Activated CD4-positive, alpha-beta T cell treated with anti-CD3 and anti-CD28 coated beads, Interleukin-2, amount 10 ng/mL, durations not matched to agents 24 days and 14 days (primary cell): ENCODE data around the gene NME7. TPM values are rescaled to one million over a fixed set of nuclear protein-coding genes. Genes with fewer than 3 reads are reported as not detected.

Source experiments
- DNase-seq: peaks from one replicate; pipeline ENCODE4 v3.0.0; 2022
- H3K27ac Mint-ChIP-seq: one replicate; pipeline ENCODE4 v1.8.0; 2022; ENCODE audit warnings: mild to moderate bottlenecking, mixed read lengths
- H3K27me3 Mint-ChIP-seq: one replicate; pipeline ENCODE4 v1.8.0; 2022; ENCODE audit warnings: mixed read lengths
- H3K36me3 Mint-ChIP-seq: one replicate; pipeline ENCODE4 v1.8.0; 2022; ENCODE audit warnings: low read depth, mild to moderate bottlenecking, mixed read lengths
- H3K4me1 Mint-ChIP-seq: one replicate; pipeline ENCODE4 v1.8.0; 2021; ENCODE audit warnings: mixed read lengths
- H3K4me3 Mint-ChIP-seq: one replicate; pipeline ENCODE4 v1.8.0; 2022; ENCODE audit warnings: mild to moderate bottlenecking, moderate library complexity, mixed read lengths
- H3K9me3 Mint-ChIP-seq: one replicate; pipeline ENCODE4 v1.8.0; 2021; ENCODE audit warnings: mixed read lengths
- intact Hi-C: fragments of 100-400 bp; cut with micrococcal nuclease; formaldehyde crosslinking; loops from one replicate; pipeline ENCODE4 v1.15.1; 2023
- total RNA-seq: library from RNA; stranded (reverse); gene quantifications from 2 replicates; pipeline ENCODE4 v1.2.3, GENCODE V29; 2022

The NME7 gene
- total RNA-seq, 1 donor from 2014 or later: 10.6 TPM

DNA sequence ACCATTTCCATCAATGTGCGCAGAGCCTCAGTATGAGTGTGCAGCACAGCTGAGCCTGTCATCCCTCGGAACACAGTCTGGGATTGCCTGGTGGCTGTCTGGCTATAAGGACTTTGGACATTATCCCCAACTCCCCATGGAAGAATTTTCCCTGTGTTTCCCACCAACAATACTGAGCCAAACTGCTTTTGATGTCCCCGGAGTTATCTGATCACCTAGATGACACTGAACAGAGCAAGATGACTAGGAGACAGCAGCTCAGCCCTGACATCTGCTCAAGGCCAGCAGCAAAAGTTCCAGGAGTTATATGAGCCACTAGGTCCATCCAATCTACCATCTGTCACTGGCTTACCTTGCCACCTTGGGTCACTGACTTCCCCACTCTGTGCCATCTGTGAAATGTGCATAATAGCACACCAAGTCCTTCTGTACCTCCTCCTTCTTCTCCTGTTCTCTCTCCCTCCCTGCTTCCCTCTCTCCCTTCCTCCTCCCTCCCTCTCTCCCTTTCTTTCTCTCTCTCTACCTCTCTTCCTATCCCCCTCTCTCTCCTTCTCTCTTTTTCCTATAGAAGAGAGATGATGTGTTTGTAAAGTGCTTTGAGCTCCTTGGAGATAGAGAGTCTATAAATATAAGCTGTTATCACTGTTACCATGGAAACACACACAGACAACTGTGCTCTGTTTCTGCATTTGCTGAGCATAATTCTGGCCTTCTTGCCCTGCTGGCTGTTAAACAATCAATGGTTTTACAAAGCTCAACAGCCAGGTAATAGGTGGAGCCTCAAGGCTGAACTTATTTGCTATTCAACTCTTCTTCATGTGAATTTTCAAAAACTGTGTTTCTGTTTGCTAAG, 280.8 kb downstream of the NME7 start:
- Mint-ChIP-seq H3K4me1 (peaks cover 9% of the 10 kb centered on the region), H3K4me3 (no peak overlapping the region), H3K9me3 (peaks cover 6% of the 10 kb centered on the region), H3K27ac (no peak overlapping the region), H3K36me3 (no peaks in the 10 kb centered on the region), H3K27me3 (peaks cover 8% of the 10 kb centered on the region)
- DNase-seq: no peak
- intact Hi-C loops: no loop called here

DNA sequence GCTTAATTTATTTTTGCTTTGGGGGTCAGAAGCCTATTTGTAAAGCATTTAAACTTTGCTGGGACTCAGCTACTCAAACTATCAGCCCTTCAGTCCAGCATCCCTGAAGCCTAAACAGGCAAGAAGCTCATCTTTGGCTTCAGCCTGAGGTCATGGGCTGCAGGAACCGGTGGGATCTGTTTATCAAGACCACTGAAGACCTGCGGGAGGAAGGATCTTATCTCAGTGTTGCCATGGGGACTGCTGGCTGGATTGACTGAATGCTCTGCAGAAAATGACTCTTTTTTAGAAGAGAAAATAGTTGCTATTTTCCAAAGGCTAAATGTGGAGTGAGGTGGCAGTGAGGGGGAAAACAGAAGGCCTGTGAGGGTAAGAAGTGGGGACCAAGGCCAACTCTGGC, 281.7 kb downstream of the NME7 start:
- DNase-seq: no peak
- peaks cover 6% of the 10 kb centered on the region for H3K27me3 Mint-ChIP-seq
- H3K36me3 Mint-ChIP-seq: no peaks in the 10 kb centered on the region
- peaks cover 9% of the 10 kb centered on the region for H3K4me1 Mint-ChIP-seq
- H3K4me3 Mint-ChIP-seq: no peak overlapping the region
- H3K9me3 Mint-ChIP-seq: peaks cover 6% of the 10 kb centered on the region
- H3K27ac Mint-ChIP-seq: no peak overlapping the region
- intact Hi-C loops: no loop called here

Other genes with a start within 250 kb of the NME7 start
- 11.2 and 11.3 TPM in 2 replicates for gene BLZF1, start 398 bp upstream of the NME7 start, total RNA-seq
- 0.09 TPM in 1 of 2 replicates, not detected in the other for gene CCDC181, start 59.7 kb upstream of the NME7 start, total RNA-seq
- 12.1 and 12.2 TPM in 2 replicates for gene SLC19A2, start 118.1 kb upstream of the NME7 start, total RNA-seq
- gene F5, start 218.7 kb upstream of the NME7 start, total RNA-seq: 46.3 and 51.3 TPM in 2 replicates